Uterus (tissue), 4 donors: ENCODE measurements around the gene VIL1. TPM values are rescaled to one million over a fixed set of nuclear protein-coding genes. Genes with fewer than 3 reads are reported as not detected.

ENCODE experiments used
- DNase-seq, 2 donors: peaks; one replicate each; pipeline ENCODE4 v3.0.0-alpha.2; 2019 to 2020
- H3K27ac ChIP-seq, 2 donors: fragments of 200-600 bp; sonication (generic); 1 replicate in 1 of 2; 2 replicates in 1 of 2; pipeline ENCODE4 v1.5.1; 2016 to 2018
- H3K27me3 ChIP-seq, 2 donors: fragments of 200-600 bp; sonication (generic); one replicate each; pipeline ENCODE4 v1.5.1; 2018 to 2019; ENCODE audit warnings: control low read depth in 1 of 2
- H3K36me3 ChIP-seq, 2 donors: fragments of 200-600 bp; sonication (generic); one replicate each; pipeline ENCODE4 v1.5.1; 2019; ENCODE audit warnings: control low read depth in 1 of 2
- H3K4me1 ChIP-seq, 2 donors: fragments of 200-600 bp; sonication (generic); one replicate each; pipeline ENCODE4 v1.5.1; 2018 to 2019; ENCODE audit warnings: control low read depth in 1 of 2
- H3K4me3 ChIP-seq, 2 donors: fragments of 200-600 bp; sonication (generic); 1 replicate in 1 of 2; 2 replicates in 1 of 2; pipeline ENCODE4 v1.5.1; 2018 to 2019; ENCODE audit warnings: mild to moderate bottlenecking in 1 of 2
- H3K9me3 ChIP-seq, 2 donors: fragments of 200-600 bp; sonication (generic); one replicate each; pipeline ENCODE4 v1.5.1; 2019; ENCODE audit warnings: control low read depth in 1 of 2
- POLR2A ChIP-seq, 2 donors: fragments of 450-650 bp; IDR thresholded peaks; one replicate each; pipeline ENCODE4 v1.6.1; 2016; ENCODE audit warnings: antibody characterized with exemption in 2 of 2, mild to moderate bottlenecking in 1 of 2, moderate library complexity in 1 of 2
- intact Hi-C: fragments of 100-400 bp; cut with DNase I; formaldehyde crosslinking; loops from one replicate; pipeline ENCODE4 v1.15.1; 2023; ENCODE audit warnings: low total_unique reads
- total RNA-seq, 4 donors: library from RNA; depleted of rRNA in 3 of 4; stranded (reverse); fragments of >200 nt in 3 of 4; gene quantifications; one replicate each; pipeline versions ENCODE4 v1.1.0 to v1.2.4, GENCODE V29; 2014 to 2023
- TF ChIP-seq, protein P1 (sequence below), 4 experiments: fragments of 200-600 bp in 2 of 4; fragments of 450-650 bp in 2 of 4; sonication (generic) in 2 of 4; IDR thresholded peaks; one replicate each; pipeline ENCODE4 v1.5.1; 2016 to 2019; ENCODE audit warnings: antibody characterized with exemption in 4 of 4, mild to moderate bottlenecking in 2 of 4, moderate library complexity in 1 of 4
- donor health status: DM: yes; HTN: yes; CAD: no.

The VIL1 gene
- total RNA-seq, 4 donors from 2014 or later = 0.28 to 0.59 (median 0.51) TPM; not detected in 1

DNA sequence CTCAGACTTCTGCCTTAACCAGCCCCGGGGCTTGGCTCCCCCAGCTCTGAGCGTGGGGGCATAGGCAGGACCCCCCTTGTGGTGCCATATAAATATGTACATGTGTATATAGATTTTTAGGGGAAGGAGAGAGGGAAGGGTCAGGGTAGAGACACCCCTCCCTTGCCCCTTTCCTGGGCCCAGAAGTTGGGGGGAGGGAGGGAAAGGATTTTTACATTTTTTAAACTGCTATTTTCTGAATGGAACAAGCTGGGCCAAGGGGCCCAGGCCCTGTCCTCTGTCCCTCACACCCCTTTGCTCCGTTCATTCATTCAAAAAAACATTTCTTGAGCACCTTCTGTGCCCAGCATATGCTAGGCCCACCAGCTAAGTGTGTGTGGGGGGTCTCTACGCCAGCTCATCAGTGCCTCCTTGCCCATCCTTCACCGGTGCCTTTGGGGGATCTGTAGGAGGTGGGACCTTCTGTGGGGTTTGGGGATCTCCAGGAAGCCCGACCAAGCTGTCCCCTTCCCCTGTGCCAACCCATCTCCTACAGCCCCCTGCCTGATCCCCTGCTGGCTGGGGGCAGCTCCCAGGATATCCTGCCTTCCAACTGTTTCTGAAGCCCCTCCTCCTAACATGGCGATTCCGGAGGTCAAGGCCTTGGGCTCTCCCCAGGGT, 13.7 kb upstream of the VIL1 start:
- intact Hi-C loops = loop anchor here (10.0 kb wide), 1 partner anchor 60 kb away; no protein-coding TSS in a partner anchor
- peaks cover 0 to 30% of the 10 kb centered on the region in 2 donors for H3K4me1 ChIP-seq
- no peaks in the 10 kb centered on the region for H3K27me3 ChIP-seq
- no peaks in the 10 kb centered on the region for H3K9me3 ChIP-seq
- no peak overlapping the region for H3K4me3 ChIP-seq
- no peaks in the 10 kb centered on the region for H3K36me3 ChIP-seq
- TF ChIP-seq, protein P1, sequence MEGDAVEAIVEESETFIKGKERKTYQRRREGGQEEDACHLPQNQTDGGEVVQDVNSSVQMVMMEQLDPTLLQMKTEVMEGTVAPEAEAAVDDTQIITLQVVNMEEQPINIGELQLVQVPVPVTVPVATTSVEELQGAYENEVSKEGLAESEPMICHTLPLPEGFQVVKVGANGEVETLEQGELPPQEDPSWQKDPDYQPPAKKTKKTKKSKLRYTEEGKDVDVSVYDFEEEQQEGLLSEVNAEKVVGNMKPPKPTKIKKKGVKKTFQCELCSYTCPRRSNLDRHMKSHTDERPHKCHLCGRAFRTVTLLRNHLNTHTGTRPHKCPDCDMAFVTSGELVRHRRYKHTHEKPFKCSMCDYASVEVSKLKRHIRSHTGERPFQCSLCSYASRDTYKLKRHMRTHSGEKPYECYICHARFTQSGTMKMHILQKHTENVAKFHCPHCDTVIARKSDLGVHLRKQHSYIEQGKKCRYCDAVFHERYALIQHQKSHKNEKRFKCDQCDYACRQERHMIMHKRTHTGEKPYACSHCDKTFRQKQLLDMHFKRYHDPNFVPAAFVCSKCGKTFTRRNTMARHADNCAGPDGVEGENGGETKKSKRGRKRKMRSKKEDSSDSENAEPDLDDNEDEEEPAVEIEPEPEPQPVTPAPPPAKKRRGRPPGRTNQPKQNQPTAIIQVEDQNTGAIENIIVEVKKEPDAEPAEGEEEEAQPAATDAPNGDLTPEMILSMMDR (IDR thresholded peaks at IDR 0.05) = no peak
- TF ChIP-seq POLR2A (IDR thresholded peaks at IDR 0.05) = no peak
- DNase-seq = no peak
- peak overlapping the region; percentile 93 to 94 for H3K27ac ChIP-seq

DNA sequence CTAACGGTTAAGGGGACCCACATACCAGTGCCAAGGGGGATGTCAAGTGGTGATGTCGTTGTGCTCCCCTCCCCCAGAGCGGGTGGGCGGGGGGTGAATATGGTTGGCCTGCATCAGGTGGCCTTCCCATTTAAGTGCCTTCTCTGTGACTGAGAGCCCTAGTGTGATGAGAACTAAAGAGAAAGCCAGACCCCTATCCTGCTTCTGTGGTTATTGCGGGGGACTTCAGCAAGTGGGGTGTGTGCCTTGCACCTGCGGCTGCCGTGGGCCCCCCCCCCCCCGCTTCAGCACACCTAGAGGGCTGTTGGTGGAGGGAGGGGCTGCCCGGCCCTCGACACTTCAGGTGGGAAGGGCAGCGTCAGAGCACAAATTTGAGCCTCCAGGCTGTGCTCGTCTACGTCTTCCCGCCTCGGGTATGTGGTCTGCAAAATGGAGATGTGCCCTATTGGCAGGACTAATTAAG, 13.1 kb upstream of the VIL1 start:
- DNase-seq = peak; percentile 57 to 60
- H3K4me1 ChIP-seq = peaks cover 0 to 30% of the 10 kb centered on the region in 2 donors

DNA sequence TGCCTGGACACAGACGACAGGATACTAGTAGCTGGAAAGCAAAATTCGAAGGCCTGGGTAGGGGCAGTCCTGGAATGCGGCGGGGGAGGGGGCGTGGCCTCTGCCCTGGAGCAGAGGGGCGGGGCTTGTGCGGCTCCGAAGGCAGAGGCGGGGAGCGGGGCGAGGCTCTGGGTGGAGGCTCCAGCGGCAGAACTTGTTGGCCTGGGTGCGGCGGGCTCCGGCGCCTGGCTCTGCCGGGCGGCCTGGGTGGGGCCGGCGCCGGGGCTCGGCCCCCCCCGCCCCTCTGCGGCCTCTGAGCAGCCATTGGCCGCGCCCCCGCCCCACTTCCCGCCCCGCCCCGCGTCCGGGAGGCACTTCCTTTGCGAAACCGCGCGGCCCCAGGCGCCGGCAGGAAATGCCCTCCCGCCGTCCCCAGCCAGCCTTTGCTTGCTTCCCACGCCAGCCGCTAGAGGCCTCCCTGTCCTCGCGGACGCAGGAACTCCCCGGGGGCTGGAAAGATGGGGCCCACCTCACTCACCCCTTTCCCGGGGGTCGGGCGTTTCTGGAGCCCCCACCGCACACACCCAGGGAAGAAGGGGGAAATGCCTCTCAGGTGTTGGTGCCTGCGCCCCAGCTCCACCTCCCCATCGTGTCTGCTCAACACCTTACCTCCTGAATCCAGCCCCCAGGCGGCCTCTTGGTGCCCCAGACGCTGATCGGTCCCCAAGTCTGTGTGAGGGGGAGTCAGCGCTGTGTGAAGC, 12.5 kb upstream of the VIL1 start:
- DNase-seq = peak; percentile 97 to 98
- Histone ChIP-seq H3K36me3 (no peaks in the 10 kb centered on the region), H3K9me3 (no peaks in the 10 kb centered on the region), H3K4me1 (peaks cover 0 to 25% of the 10 kb centered on the region in 2 donors), H3K4me3 (peak overlapping the region; percentile 37 to 51), H3K27me3 (no peaks in the 10 kb centered on the region), H3K27ac (peak overlapping the region; percentile 93 to 94)
- intact Hi-C loops = loop anchor here (10.0 kb wide), 1 partner anchor 58 kb away; no protein-coding TSS in a partner anchor
- TF ChIP-seq, protein P1 (IDR thresholded peaks at IDR 0.05) = peak; percentile 73 to 93 (median 90)
- peak in 1 of 2 donors; percentile 36 for TF ChIP-seq POLR2A (IDR thresholded peaks at IDR 0.05)

More for the DNA sequence above, 13.1 kb upstream of the VIL1 start:
- no peaks in the 10 kb centered on the region for H3K36me3 ChIP-seq
- peak overlapping the region; percentile 93 to 94 for H3K27ac ChIP-seq
- H3K9me3 ChIP-seq = no peaks in the 10 kb centered on the region
- peak overlapping the region; percentile 18 to 30 for H3K4me3 ChIP-seq
- no peaks in the 10 kb centered on the region for H3K27me3 ChIP-seq
- intact Hi-C loops = loop anchor here (10.0 kb wide), 1 partner anchor 59 kb away; no protein-coding TSS in a partner anchor
- TF ChIP-seq, protein P1 (IDR thresholded peaks at IDR 0.05) = no peak
- TF ChIP-seq POLR2A (IDR thresholded peaks at IDR 0.05) = no peak

DNA sequence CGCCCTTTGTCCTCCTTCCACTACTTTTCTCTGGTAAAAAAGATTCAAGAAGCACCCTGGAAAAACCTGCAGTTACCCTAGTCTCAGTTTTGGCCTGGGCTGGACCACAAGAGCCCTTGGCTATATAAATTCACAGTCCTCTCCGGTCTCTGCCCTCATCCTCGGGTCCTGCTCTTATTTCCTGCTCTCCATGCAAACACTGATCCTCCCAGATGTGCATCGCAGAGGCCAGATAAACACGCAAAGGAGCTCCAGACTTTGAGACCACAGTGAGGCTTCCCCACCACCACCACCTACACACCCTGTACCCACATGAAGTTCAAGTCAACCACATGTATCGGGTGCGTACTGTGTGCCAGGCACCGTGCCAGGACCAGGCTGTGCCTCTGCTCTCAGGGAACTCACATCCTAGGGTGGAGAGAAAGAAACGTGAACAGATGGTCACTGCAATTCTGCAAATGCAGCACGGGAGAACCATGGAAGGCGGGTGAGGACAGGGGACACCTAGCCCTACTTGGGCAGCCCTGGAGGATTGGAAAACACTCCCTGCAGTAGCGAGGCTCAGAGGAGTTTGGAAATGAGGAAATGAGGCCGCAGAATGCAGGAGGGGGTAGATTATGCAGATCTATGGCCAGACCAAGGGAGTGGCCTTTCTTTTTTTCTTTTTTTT, 11.8 kb upstream of the VIL1 start:
- intact Hi-C loops = loop anchor here (10.0 kb wide), 1 partner anchor 58 kb away; no protein-coding TSS in a partner anchor
- DNase-seq = peak; percentile 68 to 75

More for the DNA sequence above, 11.8 kb upstream of the VIL1 start:
- Histone ChIP-seq H3K9me3 (no peaks in the 10 kb centered on the region), H3K27me3 (no peaks in the 10 kb centered on the region), H3K4me1 (peaks cover 0 to 18% of the 10 kb centered on the region in 2 donors), H3K36me3 (no peaks in the 10 kb centered on the region), H3K4me3 (peak overlapping the region; percentile 37 to 51), H3K27ac (peak overlapping the region; percentile 93 to 94)
- TF ChIP-seq, protein P1 (IDR thresholded peaks at IDR 0.05) = no peak
- TF ChIP-seq POLR2A (IDR thresholded peaks at IDR 0.05) = no peak
